Measurements from ENCODE around the gene CCDC174.

Gene CCDC174

GRCh38 chr3:14627815-14628214 is 23.7 kb upstream of the CCDC174 start:
- DNase-seq: no peak

- no peak for DNase-seq
Measured at GRCh38 chr3:14628406-14628805, 23.2 kb upstream of the CCDC174 start.

- no peak for DNase-seq
Measured at GRCh38 chr3:14630404-14631100, 21.0 kb upstream of the CCDC174 start.

- DNase-seq: no peak
Measured at GRCh38 chr3:14631101-14631497, 20.5 kb upstream of the CCDC174 start.

GRCh38 chr3:14631687-14632441 is 19.7 kb upstream of the CCDC174 start:
- no peak for DNase-seq

- no peak for DNase-seq
Measured at GRCh38 chr3:14632442-14632930, 19.1 kb upstream of the CCDC174 start.

- DNase-seq: no peak
Measured at GRCh38 chr3:14633417-14633816, 18.1 kb upstream of the CCDC174 start.

- peak; percentile 24 for DNase-seq
Measured at GRCh38 chr3:14633819-14634424, 17.6 kb upstream of the CCDC174 start.

- peak; percentile 45 for DNase-seq
Measured at GRCh38 chr3:14634763-14635400, 16.7 kb upstream of the CCDC174 start.

GRCh38 chr3:14636496-14637087 is 15.0 kb upstream of the CCDC174 start:
- DNase-seq: no peak

- DNase-seq: no peak
Measured at GRCh38 chr3:14640157-14640562, 11.4 kb upstream of the CCDC174 start.

GRCh38 chr3:14640734-14641133 is 10.8 kb upstream of the CCDC174 start:
- DNase-seq: no peak

- no peak for DNase-seq
Measured at GRCh38 chr3:14641346-14641745, 10.2 kb upstream of the CCDC174 start.

GRCh38 chr3:14645453-14645852 is 6.1 kb upstream of the CCDC174 start:
- DNase-seq: no peak

- no peak for DNase-seq
Measured at GRCh38 chr3:14646131-14646573, 5.4 kb upstream of the CCDC174 start.

- DNase-seq: no peak
Measured at GRCh38 chr3:14646589-14647413, 4.8 kb upstream of the CCDC174 start.

GRCh38 chr3:14647976-14648955 is 3.3 kb upstream of the CCDC174 start:
- no peak for DNase-seq

GRCh38 chr3:14649466-14649865 is 2.1 kb upstream of the CCDC174 start:
- no peak for DNase-seq

- DNase-seq: no peak
Measured at GRCh38 chr3:14650193-14650592, 1.4 kb upstream of the CCDC174 start.

- peak; percentile 16 for DNase-seq
Measured at GRCh38 chr3:14652360-14652907, 872 bp downstream of the CCDC174 start.
